GM23248 (cell line): ENCODE results near the gene ARID5B.

Experiments
- EZH2 ChIP-seq: fragments of 200-600 bp; sonication (generic); IDR thresholded peaks from 2 replicates; pipeline ENCODE4 v1.6.1; 2018; ENCODE audit warnings: antibody characterized with exemption, mild to moderate bottlenecking; ENCODE audit not compliant: insufficient read depth, poor library complexity, severe bottlenecking
- EZH2phosphoT487 ChIP-seq: fragments of 200-600 bp; sonication (generic); IDR thresholded peaks from 2 replicates; pipeline ENCODE4 v1.6.1; 2018; ENCODE audit warnings: antibody characterized with exemption, moderate library complexity, mild to moderate bottlenecking, low read depth; ENCODE audit not compliant: insufficient read depth

GRCh38 chr10:61939902-61940301 lies 38.4 kb downstream of the ARID5B start:
- no peak for TF ChIP-seq EZH2
- no peak for TF ChIP-seq EZH2phosphoT487
